ENCODE data around the gene SEPTIN3.
"Not testable (repeated sequence)": the region's sequence is repeated elsewhere in the genome, so short reads cannot be mapped to it uniquely, and the experiment has no call there.

SEPTIN3 gene

GRCh38 chr22:41943661-41944209, 25.5 kb upstream of the SEPTIN3 start:
- no peak for DNase-seq (ENCODE audit: low read depth)

GRCh38 chr22:41946629-41947423, 22.4 kb upstream of the SEPTIN3 start, which contains the start of gene CENPM:
TSS of gene CENPM (minus strand) at chr22:41947152. CDS start at chr22:41947076, 76 bp downstream.
- DNase-seq (ENCODE audit: low read depth): peak; percentile 71

GRCh38 chr22:41947424-41948080, 21.7 kb upstream of the SEPTIN3 start:
- no peak for DNase-seq (ENCODE audit: low read depth)

- no peak for DNase-seq (ENCODE audit: low read depth)
These were observed 21.1 kb upstream of the SEPTIN3 start for GRCh38 chr22:41948142-41948541.

GRCh38 chr22:41948928-41949296, 20.3 kb upstream of the SEPTIN3 start:
- not testable (repeated sequence) for DNase-seq (ENCODE audit: low read depth)

- no peak for DNase-seq (ENCODE audit: low read depth)
These were observed 19.8 kb upstream of the SEPTIN3 start for GRCh38 chr22:41949297-41949965.

- no peak for DNase-seq (ENCODE audit: low read depth)
These were observed 17.3 kb upstream of the SEPTIN3 start, which contains the start of gene SMIM45 for GRCh38 chr22:41951898-41952474. TSS of gene SMIM45 (plus strand) at chr22:41952150.

- no peak for DNase-seq (ENCODE audit: low read depth)
These were observed 16.5 kb upstream of the SEPTIN3 start for GRCh38 chr22:41952713-41953112.

GRCh38 chr22:41957941-41958556, 11.2 kb upstream of the SEPTIN3 start:
- DNase-seq (ENCODE audit: low read depth): no peak

- no peak for DNase-seq (ENCODE audit: low read depth)
These were observed 5.7 kb upstream of the SEPTIN3 start for GRCh38 chr22:41963453-41964111.

GRCh38 chr22:41964112-41964491, 5.1 kb upstream of the SEPTIN3 start:
- DNase-seq (ENCODE audit: low read depth): no peak

GRCh38 chr22:41966225-41966606, 3.0 kb upstream of the SEPTIN3 start:
- no peak for DNase-seq (ENCODE audit: low read depth)

- no peak for DNase-seq (ENCODE audit: low read depth)
These were observed 2.5 kb upstream of the SEPTIN3 start for GRCh38 chr22:41966607-41967240.

- no peak for DNase-seq (ENCODE audit: low read depth)
These were observed 642 bp upstream of the SEPTIN3 start for GRCh38 chr22:41968601-41969000.

- no peak for DNase-seq (ENCODE audit: low read depth)
These were observed 1.4 kb downstream of the SEPTIN3 start for GRCh38 chr22:41970601-41971000.

- DNase-seq (ENCODE audit: low read depth): no peak
These were observed 2.2 kb downstream of the SEPTIN3 start for GRCh38 chr22:41971431-41971830.

- DNase-seq (ENCODE audit: low read depth): no peak
These were observed 5.5 kb downstream of the SEPTIN3 start for GRCh38 chr22:41974691-41975290.

GRCh38 chr22:41975299-41976069, 6.2 kb downstream of the SEPTIN3 start:
- no peak for DNase-seq (ENCODE audit: low read depth)

- no peak for DNase-seq (ENCODE audit: low read depth)
These were observed 7.0 kb downstream of the SEPTIN3 start for GRCh38 chr22:41976070-41976901.

All from stimulated activated CD8-positive, alpha-beta memory T cell treated with anti-CD3 and anti-CD28 coated beads, Interleukin-15, amount 100 ng/mL, for 1 hour (primary cell).